ENCODE results near the gene HRH1. TPM values are rescaled to one million over a fixed set of nuclear protein-coding genes. Genes with fewer than 3 reads are reported as not detected.

Gene HRH1
- polyA plus RNA-seq, 3 donors = 0.08 to 0.24 TPM; not detected in 1

DNA sequence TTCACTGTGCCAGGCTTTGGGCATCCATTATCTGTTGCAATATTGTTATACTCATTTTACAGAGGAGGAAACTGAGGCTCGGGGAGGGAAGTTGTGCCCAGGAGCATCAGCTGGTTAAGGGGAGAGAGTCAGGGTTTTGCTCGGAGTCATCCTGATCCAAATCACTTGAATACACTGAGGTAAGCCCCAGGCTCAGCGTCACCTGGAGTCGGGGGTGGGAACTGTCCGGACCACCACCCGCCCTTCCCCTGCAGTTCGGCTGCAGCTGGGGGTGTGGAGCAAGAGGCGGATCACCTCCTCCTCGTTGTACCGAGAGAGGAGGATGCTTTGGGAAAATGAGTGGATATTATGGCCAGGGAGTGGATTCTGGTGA, 646 bp downstream of the HRH1 start:
- no peaks in the 10 kb centered on the region for H3K9me3 ChIP-seq (replicated peaks in 1 of 2; ENCODE audit: control insufficient read depth in 1 of 2, insufficient read depth in 1 of 2, low read length in 2 of 2)
- H3K36me3 ChIP-seq (replicated peaks in 1 of 2; ENCODE audit: control insufficient read depth in 1 of 2, insufficient read depth in 2 of 2, low read length in 2 of 2) = no peaks in the 10 kb centered on the region
- DNase-seq = no peak
- H3K4me1 ChIP-seq (ENCODE audit: control insufficient read depth in 1 of 2, insufficient read depth in 2 of 2, low read length in 2 of 2) = peaks cover 22 to 39% of the 10 kb centered on the region in 2 donors
- Mint-ChIP-seq H3K4me3 (peak overlapping the region; percentile 57 to 85), H3K9me3 (peaks cover 0 to 11% (median 8%) of the 10 kb centered on the region in 7 donors), H3K36me3 (peaks cover 0 to 9% of the 10 kb centered on the region in 2 donors), H3K27ac (peak overlapping the region in 1 of 7 donors; percentile 9), H3K27me3 (ENCODE audit: low read depth in 3 of 3) (peaks cover 29 to 40% (median 36%) of the 10 kb centered on the region in 3 donors), H3K4me1 (peaks cover 42% of the 10 kb centered on the region)
- peaks cover 31 to 43% of the 10 kb centered on the region in 2 donors for H3K27me3 ChIP-seq (ENCODE audit: control insufficient read depth in 2 of 2, insufficient read depth in 2 of 2, low read length in 2 of 2)
- peak overlapping the region in 1 of 3 experiments; percentile 52 for H3K4me3 ChIP-seq (replicated peaks in 1 of 3; ENCODE audit: low read depth in 2 of 3, low read length in 3 of 3)
- intact Hi-C loops (cut with micrococcal nuclease) = loop anchor here (5.0 to 10.0 kb wide), 2 partner anchors 72 to 90 kb away; no protein-coding TSS in a partner anchor
- H3K4me2 ChIP-seq (replicated peaks; ENCODE audit: extremely low read depth, low read length, poor library complexity, severe bottlenecking) = peak overlapping the region; percentile 61
- WGBS (ENCODE audit: insufficient coverage) = 16% methylated on average over 8 of the region's 10 CpGs
- TF ChIP-seq, protein P1, sequence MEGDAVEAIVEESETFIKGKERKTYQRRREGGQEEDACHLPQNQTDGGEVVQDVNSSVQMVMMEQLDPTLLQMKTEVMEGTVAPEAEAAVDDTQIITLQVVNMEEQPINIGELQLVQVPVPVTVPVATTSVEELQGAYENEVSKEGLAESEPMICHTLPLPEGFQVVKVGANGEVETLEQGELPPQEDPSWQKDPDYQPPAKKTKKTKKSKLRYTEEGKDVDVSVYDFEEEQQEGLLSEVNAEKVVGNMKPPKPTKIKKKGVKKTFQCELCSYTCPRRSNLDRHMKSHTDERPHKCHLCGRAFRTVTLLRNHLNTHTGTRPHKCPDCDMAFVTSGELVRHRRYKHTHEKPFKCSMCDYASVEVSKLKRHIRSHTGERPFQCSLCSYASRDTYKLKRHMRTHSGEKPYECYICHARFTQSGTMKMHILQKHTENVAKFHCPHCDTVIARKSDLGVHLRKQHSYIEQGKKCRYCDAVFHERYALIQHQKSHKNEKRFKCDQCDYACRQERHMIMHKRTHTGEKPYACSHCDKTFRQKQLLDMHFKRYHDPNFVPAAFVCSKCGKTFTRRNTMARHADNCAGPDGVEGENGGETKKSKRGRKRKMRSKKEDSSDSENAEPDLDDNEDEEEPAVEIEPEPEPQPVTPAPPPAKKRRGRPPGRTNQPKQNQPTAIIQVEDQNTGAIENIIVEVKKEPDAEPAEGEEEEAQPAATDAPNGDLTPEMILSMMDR (IDR thresholded peaks at IDR 0.05) = no peak
- no peaks in the 10 kb centered on the region for H4K20me1 ChIP-seq (ENCODE audit: insufficient read depth, low read length)
- H3K9ac ChIP-seq (ENCODE audit: insufficient read depth, low read length, poor library complexity, severe bottlenecking) = no peak overlapping the region
- no peaks in the 10 kb centered on the region for H3K79me2 ChIP-seq (ENCODE audit: insufficient read depth, low read length)
- no peak overlapping the region for H3K27ac ChIP-seq (ENCODE audit: low read depth in 1 of 2, low read length in 2 of 2)
- no peak overlapping the region for H2AFZ ChIP-seq (ENCODE audit: insufficient read depth, low read depth, low read length, poor library complexity, severe bottlenecking)

DNA sequence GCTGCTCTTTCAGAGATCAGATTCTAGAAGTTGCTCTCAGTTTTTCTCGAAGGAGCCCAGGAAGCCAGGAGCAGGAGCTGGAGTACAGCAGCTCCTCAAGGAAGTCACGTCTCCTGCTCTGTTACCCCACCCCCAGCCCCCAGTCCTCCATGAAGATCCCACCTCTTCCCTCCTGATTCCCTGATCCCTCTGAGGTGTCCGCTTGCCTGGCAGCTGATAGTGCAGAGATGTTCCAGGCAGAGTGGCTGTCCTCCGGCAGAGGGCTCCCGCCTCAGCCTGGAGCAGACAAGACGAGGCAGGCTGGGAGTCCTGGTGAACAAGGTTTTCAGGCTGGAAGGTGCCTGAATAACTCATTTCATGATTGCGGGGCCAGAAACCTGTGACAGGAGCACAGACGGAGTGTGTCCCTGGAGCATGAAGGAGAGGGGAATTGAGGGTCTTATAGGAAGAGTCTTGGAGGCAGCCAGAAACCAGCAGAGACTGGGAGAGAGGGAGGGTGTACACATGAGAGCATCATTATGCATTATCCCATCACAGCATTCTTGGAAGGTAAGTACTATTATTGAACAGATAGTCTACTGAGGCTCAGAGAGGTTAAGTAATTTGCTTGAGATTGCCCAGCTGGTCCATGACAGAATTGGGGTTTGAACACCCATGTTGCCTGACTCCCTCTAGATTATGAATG, 1.2 kb downstream of the HRH1 start:
- peaks cover 46% of the 10 kb centered on the region for H3K4me1 Mint-ChIP-seq
- no peak overlapping the region for H3K9ac ChIP-seq (ENCODE audit: insufficient read depth, low read length, poor library complexity, severe bottlenecking)

More for the DNA sequence above, 1.2 kb downstream of the HRH1 start:
- H3K4me1 ChIP-seq (ENCODE audit: control insufficient read depth in 1 of 2, insufficient read depth in 2 of 2, low read length in 2 of 2) = peaks cover 28 to 43% of the 10 kb centered on the region in 2 donors
- H3K9me3 ChIP-seq (replicated peaks in 1 of 2; ENCODE audit: control insufficient read depth in 1 of 2, insufficient read depth in 1 of 2, low read length in 2 of 2) = no peaks in the 10 kb centered on the region
- Mint-ChIP-seq H3K4me3 (peak overlapping the region; percentile 31 to 85), H3K9me3 (peaks cover 0 to 11% (median 8%) of the 10 kb centered on the region in 7 donors), H3K27ac (peak overlapping the region in 1 of 7 donors; percentile 2), H3K36me3 (peaks cover 0 to 9% of the 10 kb centered on the region in 2 donors), H3K27me3 (ENCODE audit: low read depth in 3 of 3) (peaks cover 30 to 40% (median 36%) of the 10 kb centered on the region in 3 donors)
- H2AFZ ChIP-seq (ENCODE audit: insufficient read depth, low read depth, low read length, poor library complexity, severe bottlenecking) = no peak overlapping the region
- no peaks in the 10 kb centered on the region for H3K79me2 ChIP-seq (ENCODE audit: insufficient read depth, low read length)
- TF ChIP-seq, protein P1 (IDR thresholded peaks at IDR 0.05) = peak; percentile 49
- peak in 2 of 3 donors; percentile 4 to 22 for DNase-seq
- no peak overlapping the region for H3K4me3 ChIP-seq (replicated peaks in 1 of 3; ENCODE audit: low read depth in 2 of 3, low read length in 3 of 3)
- H4K20me1 ChIP-seq (ENCODE audit: insufficient read depth, low read length) = no peaks in the 10 kb centered on the region
- no peaks in the 10 kb centered on the region for H3K36me3 ChIP-seq (replicated peaks in 1 of 2; ENCODE audit: control insufficient read depth in 1 of 2, insufficient read depth in 2 of 2, low read length in 2 of 2)
- H3K27ac ChIP-seq (ENCODE audit: low read depth in 1 of 2, low read length in 2 of 2) = no peak overlapping the region
- intact Hi-C loops (cut with micrococcal nuclease) = loop anchor here (5.0 to 10.0 kb wide), 2 partner anchors 72 to 91 kb away; no protein-coding TSS in a partner anchor
- WGBS (ENCODE audit: insufficient coverage) = 37% methylated on average over 6 of the region's 8 CpGs
- H3K4me2 ChIP-seq (replicated peaks; ENCODE audit: extremely low read depth, low read length, poor library complexity, severe bottlenecking) = peak overlapping the region; percentile 61
- H3K27me3 ChIP-seq (ENCODE audit: control insufficient read depth in 2 of 2, insufficient read depth in 2 of 2, low read length in 2 of 2) = peaks cover 31 to 43% of the 10 kb centered on the region in 2 donors

Measured in CD14-positive monocyte (primary cell).